ENCODE measurements around the gene FCRL3.

- TF ChIP-seq CTCF (IDR thresholded peaks at IDR 0.05) = no peak
- TF ChIP-seq EP300 (IDR thresholded peaks at IDR 0.05) = no peak
- no peak for TF ChIP-seq POLR2A (IDR thresholded peaks at IDR 0.05)
- TF ChIP-seq POLR2AphosphoS5 (IDR thresholded peaks at IDR 0.05) = no peak
These were observed 42.0 kb downstream of the FCRL3 start for GRCh38 chr1:157658571-157658970.

Measured in sigmoid colon (tissue), 4 donors.